Esophagus (tissue), 2 donors: ENCODE data around the gene LSM8. TPM values are rescaled to one million over a fixed set of nuclear protein-coding genes. Genes with fewer than 3 reads are reported as not detected.
"Not testable (repeated sequence)": the region's sequence is repeated elsewhere in the genome, so short reads cannot be mapped to it uniquely, and the experiment has no call there.

ENCODE experiments used
- H3K27ac ChIP-seq, 2 donors: one replicate each; pipeline ENCODE4 v1.5.1; 2013; ENCODE audit warnings: low read depth in 2 of 2, mild to moderate bottlenecking in 2 of 2, inconsistent platforms in 1 of 2, low read length in 1 of 2, moderate library complexity in 1 of 2
- H3K27me3 ChIP-seq, 2 donors: one replicate each; pipeline ENCODE4 v1.6.1; 2013; ENCODE audit warnings: low read length in 2 of 2, control low read depth in 1 of 2, mild to moderate bottlenecking in 1 of 2; ENCODE audit not compliant: insufficient read depth in 2 of 2, control insufficient read depth in 1 of 2
- H3K36me3 ChIP-seq, 2 donors: one replicate each; pipeline ENCODE4 v1.6.1; 2013; ENCODE audit warnings: low read length in 1 of 2; ENCODE audit not compliant: control insufficient read depth in 2 of 2, insufficient read depth in 2 of 2
- H3K4me1 ChIP-seq, 2 donors: one replicate each; pipeline ENCODE4 v1.6.1; 2013; ENCODE audit warnings: low read length in 1 of 2; ENCODE audit not compliant: control insufficient read depth in 2 of 2, insufficient read depth in 2 of 2
- H3K4me3 ChIP-seq, 2 donors: one replicate each; pipeline ENCODE4 v1.5.1; 2013; ENCODE audit warnings: low read length in 2 of 2, mild to moderate bottlenecking in 2 of 2, low read depth in 1 of 2, moderate library complexity in 1 of 2
- H3K9me3 ChIP-seq, 2 donors: one replicate each; pipeline ENCODE4 v1.6.1; 2013; ENCODE audit warnings: mild to moderate bottlenecking in 2 of 2, low read depth in 1 of 2, low read length in 1 of 2, moderate library complexity in 1 of 2; ENCODE audit not compliant: control insufficient read depth in 2 of 2, insufficient read depth in 1 of 2
- WGBS, 2 donors: extraction: QIAGEN DNeasy Blood & Tissue Kit; methylation state at CpG; one replicate each; pipeline ENCODE4 v1.1.7; 2013; 5-methylcytosine and 5-hydroxymethylcytosine counted together
- polyA plus RNA-seq, 2 donors: library from polyadenylated mRNA; stranded (reverse); fragments of 200-250 nt; gene quantifications; one replicate each; pipeline ENCODE4 v1.2.3, GENCODE V29; 2013
- donor health status: healthy with polysubstance abuse.
- donor health status: Bipolar disorder and iron deficiency.

Gene LSM8
- polyA plus RNA-seq, 2 donors: 21.5 to 25.6 TPM

GRCh38 chr7:118224521-118224920, 40.6 kb downstream of the LSM8 start, which contains the start of gene ANKRD7:
TSS of gene ANKRD7 (plus strand) at chr7:118224704. CDS start at chr7:118224831, 127 bp downstream.
- H3K27me3 ChIP-seq: no peaks in the 10 kb centered on the region
- H3K36me3 ChIP-seq: no peaks in the 10 kb centered on the region
- no peak within 1 kb of the TSS for H3K4me3 ChIP-seq
- H3K9me3 ChIP-seq: no peaks in the 10 kb centered on the region
- no peaks in the 10 kb centered on the region for H3K4me1 ChIP-seq
- no peak within 1 kb of the TSS for H3K27ac ChIP-seq
- WGBS, 2 donors: 94 to 95% methylated on average over 18 of the region's 18 CpGs

GRCh38 chr7:118232837-118233236, 48.9 kb downstream of the LSM8 start:
- WGBS, 2 donors: 48 to 67% methylated on average over 1 of the region's 1 CpG
- H3K36me3 ChIP-seq: no peaks in the 10 kb centered on the region
- H3K4me3 ChIP-seq: no peak overlapping the region
- H3K4me1 ChIP-seq: no peaks in the 10 kb centered on the region
- H3K9me3 ChIP-seq: no peaks in the 10 kb centered on the region
- no peak overlapping the region for H3K27ac ChIP-seq
- H3K27me3 ChIP-seq: no peaks in the 10 kb centered on the region

GRCh38 chr7:118233799-118234198, 49.8 kb downstream of the LSM8 start:
- no peak overlapping the region for H3K27ac ChIP-seq
- no peaks in the 10 kb centered on the region for H3K27me3 ChIP-seq
- 88 to 90% methylated on average over 1 of the region's 1 CpG for WGBS, 2 donors
- H3K36me3 ChIP-seq: no peaks in the 10 kb centered on the region
- no peak overlapping the region for H3K4me3 ChIP-seq
- no peaks in the 10 kb centered on the region for H3K4me1 ChIP-seq
- H3K9me3 ChIP-seq: no peaks in the 10 kb centered on the region

- Histone ChIP-seq H3K27me3 (no peaks in the 10 kb centered on the region), H3K36me3 (no peaks in the 10 kb centered on the region), H3K4me3 (no peak overlapping the region), H3K4me1 (no peaks in the 10 kb centered on the region), H3K27ac (no peak overlapping the region), H3K9me3 (no peaks in the 10 kb centered on the region)
- WGBS, 2 donors: 93 to 98% methylated on average over 3 of the region's 3 CpGs
Measured at GRCh38 chr7:118239014-118239413, 55.0 kb downstream of the LSM8 start.

- not testable (repeated sequence) for H3K36me3 ChIP-seq, H3K27ac ChIP-seq, H3K4me3 ChIP-seq, H3K27me3 ChIP-seq, H3K9me3 ChIP-seq, H3K4me1 ChIP-seq
- WGBS, 2 donors: 92 to 100% methylated on average over 2 of the region's 2 CpGs
Measured at GRCh38 chr7:118240320-118240719, 56.4 kb downstream of the LSM8 start.

Other genes starting within 250 kb of the LSM8 start
- under 1 TPM; 0.07 to 0.37 TPM for gene ANKRD7, start 40.5 kb downstream of the LSM8 start, polyA plus RNA-seq